T-cell (primary cell): ENCODE results near the gene KLHDC8A. TPM values are rescaled to one million over a fixed set of nuclear protein-coding genes. Genes with fewer than 3 reads are reported as not detected.

Source experiments
- ATAC-seq, 4 experiments: fragments of 200-7000 bp in 3 of 4; fragments of 150-1000 bp in 1 of 4; cut with Tn5 transposase; replicated peaks in 1 of 4; 1 replicate in 3 of 4; 2 replicates in 1 of 4; pipeline ENCODE4 v1.10.0; 2021; ENCODE audit warnings: moderate library complexity in 3 of 4, mild to moderate bottlenecking in 2 of 4, moderate number of reproducible peaks in 1 of 4
- CTCF ChIA-PET, 2 donors: fragments of 300-600 bp; sonication (Branson Sonifier 250); formaldehyde crosslinking; loops; one replicate each; lab custom pipeline; 2022; ENCODE audit warnings: antibody characterized with exemption in 2 of 2; lab: Charles Lee
- POLR2A ChIA-PET, 2 donors: fragments of 300-600 bp; sonication (Branson Sonifier 250); formaldehyde crosslinking; loops; one replicate each; lab custom pipeline; 2022; ENCODE audit warnings: antibody characterized with exemption in 2 of 2; lab: Charles Lee
- DNase-seq, 35 experiments: peaks; one replicate each; pipeline versions ENCODE4 v3.0.0 to v3.0.0-alpha.2; 2013 to 2023
- H3K27ac ChIP-seq: one replicate; pipeline ENCODE4 v1.5.1; 2013; ENCODE audit warnings: low read length
- H3K27me3 ChIP-seq, 2 experiments: replicated peaks in 1 of 2; 1 replicate in 1 of 2; 2 replicates in 1 of 2; pipeline versions ENCODE4 v1.6.1 to v1.7.0; 2013; ENCODE audit warnings: low read length in 1 of 2, mixed read lengths in 1 of 2; ENCODE audit not compliant: control insufficient read depth in 2 of 2, insufficient read depth in 2 of 2; ENCODE audit errors: extremely low read depth in 1 of 2
- H3K36me3 ChIP-seq, 2 donors: 1 replicate in 1 of 2; 2 replicates in 1 of 2; pipeline versions ENCODE4 v1.6.1 to v1.7.0; 2013; ENCODE audit warnings: low read length in 1 of 2; ENCODE audit not compliant: control insufficient read depth in 2 of 2, insufficient read depth in 1 of 2; ENCODE audit errors: extremely low read depth in 1 of 2
- H3K4me1 ChIP-seq, 2 experiments: 1 replicate in 1 of 2; 2 replicates in 1 of 2; pipeline versions ENCODE4 v1.6.1 to v1.7.0; 2013; ENCODE audit warnings: low read length in 2 of 2, mixed read lengths in 1 of 2; ENCODE audit not compliant: insufficient read depth in 2 of 2, control insufficient read depth in 1 of 2; ENCODE audit errors: extremely low read depth in 1 of 2
- H3K4me3 ChIP-seq, 2 donors: 1 replicate in 1 of 2; 2 replicates in 1 of 2; pipeline versions ENCODE4 v1.5.1 to v1.7.0; 2013; ENCODE audit warnings: mild to moderate bottlenecking in 2 of 2, low read length in 1 of 2, moderate library complexity in 1 of 2; ENCODE audit not compliant: control insufficient read depth in 1 of 2; ENCODE audit errors: extremely low read depth in 1 of 2
- H3K9me3 ChIP-seq: 2 replicates; pipeline ENCODE4 v1.7.0; 2013
- H3K27ac Mint-ChIP-seq, 2 donors: one replicate each; pipeline ENCODE4 v1.8.0; 2020 to 2021; ENCODE audit warnings: mild to moderate bottlenecking in 2 of 2, mixed read lengths in 2 of 2
- H3K27me3 Mint-ChIP-seq, 2 donors: one replicate each; pipeline ENCODE4 v1.8.0; 2021 to 2022; ENCODE audit warnings: mixed read lengths in 2 of 2
- H3K36me3 Mint-ChIP-seq: one replicate; pipeline ENCODE4 v1.8.0; 2021; ENCODE audit warnings: mixed read lengths
- H3K4me1 Mint-ChIP-seq, 3 donors: one replicate each; pipeline ENCODE4 v1.8.0; 2020 to 2022; ENCODE audit warnings: mixed read lengths in 3 of 3, mild to moderate bottlenecking in 1 of 3
- H3K4me3 Mint-ChIP-seq, 3 donors: one replicate each; pipeline ENCODE4 v1.8.0; 2020 to 2022; ENCODE audit warnings: mild to moderate bottlenecking in 3 of 3, mixed read lengths in 3 of 3, moderate library complexity in 3 of 3
- H3K9me3 Mint-ChIP-seq, 3 donors: one replicate each; pipeline ENCODE4 v1.8.0; 2020 to 2022; ENCODE audit warnings: mixed read lengths in 3 of 3
- WGBS: methylation state at CpG from one replicate; pipeline ENCODE4 v1.1.5; 2013; ENCODE audit warnings: missing lambda C conversion rate; ENCODE audit not compliant: insufficient coverage; 5-methylcytosine and 5-hydroxymethylcytosine counted together
- total RNA-seq, 35 experiments: library from RNA in 6 of 35; stranded (reverse) in 6 of 35; fragments of 120-200 nt in 1 of 35; gene quantifications; one replicate each; pipeline versions ENCODE4 v1.2.1 to v1.2.4 and lab custom pipeline; 2013 to 2026

The KLHDC8A gene
- total RNA-seq, 5 donors from 2014 or later (not counting 1 experiment from before 2014, with no cell fraction given) = 0.30 TPM; not detected in 4

DNA sequence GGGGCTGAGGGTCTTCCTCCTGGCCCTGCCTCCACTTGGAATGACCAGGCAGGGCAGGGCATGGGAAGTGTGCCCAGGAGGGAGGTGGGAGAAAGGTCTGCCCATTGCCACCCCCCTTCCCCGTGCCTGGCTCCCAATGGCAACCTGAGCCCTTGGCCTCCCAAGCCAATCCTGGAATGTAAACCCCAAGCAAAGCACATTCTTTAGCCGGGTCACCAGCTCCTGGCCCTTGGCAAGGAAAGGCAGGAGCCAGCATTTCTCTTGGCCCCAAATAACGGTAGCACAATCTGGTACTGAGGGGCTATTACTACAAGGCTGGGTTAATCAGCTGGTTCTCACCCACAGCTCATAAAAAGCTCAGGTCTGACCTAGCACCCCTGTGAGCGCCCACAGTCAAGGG is 28.2 kb downstream of the KLHDC8A start:
- Mint-ChIP-seq H3K27me3 (peaks cover 8 to 9% of the 10 kb centered on the region in 2 donors), H3K27ac (no peak overlapping the region), H3K9me3 (no peaks in the 10 kb centered on the region), H3K4me1 (peaks cover 18 to 22% (median 22%) of the 10 kb centered on the region in 3 donors), H3K36me3 (no peaks in the 10 kb centered on the region), H3K4me3 (no peak overlapping the region)
- ATAC-seq (no peak), DNase-seq (no peak)
- no peak overlapping the region for H3K4me3 ChIP-seq
- H3K4me1 ChIP-seq = peaks cover 2 to 18% of the 10 kb centered on the region in 2 experiments
- no peaks in the 10 kb centered on the region for H3K36me3 ChIP-seq
- H3K27ac ChIP-seq = no peak overlapping the region
- H3K9me3 ChIP-seq = no peaks in the 10 kb centered on the region
- 77% methylated on average over 4 of the region's 4 CpGs for WGBS
- ChIA-PET POLR2A (no interaction called here), CTCF (interaction anchor here (0.9 to 12.5 kb wide), 2 partner anchors 55 kb away, joined by 4 to 249 read pairs; no protein-coding TSS in a partner anchor)
- H3K27me3 ChIP-seq = peaks cover 0 to 22% of the 10 kb centered on the region in 2 experiments

DNA sequence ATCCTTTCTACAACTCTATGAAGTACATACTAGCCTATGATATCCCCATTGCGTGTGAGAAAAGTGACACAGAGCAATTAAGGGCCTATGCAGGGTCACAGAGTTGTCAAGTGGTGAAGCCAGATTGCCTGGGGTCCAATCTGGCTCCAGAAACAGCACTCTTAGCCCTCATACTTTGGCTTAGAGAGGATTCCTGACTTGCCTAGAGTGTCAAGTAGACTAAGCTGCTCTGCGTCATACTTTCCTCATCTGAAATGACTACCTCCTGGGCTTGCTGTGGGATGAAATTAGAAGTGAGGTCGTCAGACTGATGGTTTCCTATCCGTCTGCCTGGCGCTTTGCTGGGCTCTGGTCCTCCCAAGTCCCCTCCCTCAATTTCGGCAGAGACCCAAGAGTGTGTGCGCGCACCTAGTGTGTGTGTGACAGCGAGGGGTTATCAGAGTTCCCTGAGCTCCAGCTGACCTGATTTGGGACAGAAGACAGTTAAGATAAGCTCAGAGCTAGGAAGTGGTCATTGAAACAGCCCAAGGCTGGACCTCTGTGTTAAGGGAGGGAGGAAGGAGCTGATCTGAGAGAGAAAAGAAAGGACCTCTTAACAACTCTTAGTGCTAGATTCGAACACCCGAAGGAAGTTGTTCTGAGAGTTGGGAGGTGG is 29.8 kb downstream of the KLHDC8A start:
- WGBS = 87% methylated on average over 10 of the region's 11 CpGs
- Mint-ChIP-seq H3K4me1 (peaks cover 25 to 34% (median 30%) of the 10 kb centered on the region in 3 donors), H3K4me3 (peak overlapping the region in 1 of 3 donors; percentile 5), H3K27ac (no peak overlapping the region), H3K27me3 (peaks cover 8 to 9% of the 10 kb centered on the region in 2 donors), H3K36me3 (no peaks in the 10 kb centered on the region), H3K9me3 (no peaks in the 10 kb centered on the region)
- Histone ChIP-seq H3K27me3 (peaks cover 0 to 24% of the 10 kb centered on the region in 2 experiments), H3K4me1 (peaks cover 3 to 30% of the 10 kb centered on the region in 2 experiments), H3K27ac (no peak overlapping the region), H3K4me3 (no peak overlapping the region), H3K36me3 (no peaks in the 10 kb centered on the region), H3K9me3 (no peaks in the 10 kb centered on the region)
- POLR2A ChIA-PET = no interaction called here
- DNase-seq (no peak), ATAC-seq (no peak)
- CTCF ChIA-PET = interaction anchor here in 1 of 2 donors (1.7 to 12.5 kb wide), 2 partner anchors 8 to 54 kb away, joined by 7 to 249 read pairs; no protein-coding TSS in a partner anchor

DNA sequence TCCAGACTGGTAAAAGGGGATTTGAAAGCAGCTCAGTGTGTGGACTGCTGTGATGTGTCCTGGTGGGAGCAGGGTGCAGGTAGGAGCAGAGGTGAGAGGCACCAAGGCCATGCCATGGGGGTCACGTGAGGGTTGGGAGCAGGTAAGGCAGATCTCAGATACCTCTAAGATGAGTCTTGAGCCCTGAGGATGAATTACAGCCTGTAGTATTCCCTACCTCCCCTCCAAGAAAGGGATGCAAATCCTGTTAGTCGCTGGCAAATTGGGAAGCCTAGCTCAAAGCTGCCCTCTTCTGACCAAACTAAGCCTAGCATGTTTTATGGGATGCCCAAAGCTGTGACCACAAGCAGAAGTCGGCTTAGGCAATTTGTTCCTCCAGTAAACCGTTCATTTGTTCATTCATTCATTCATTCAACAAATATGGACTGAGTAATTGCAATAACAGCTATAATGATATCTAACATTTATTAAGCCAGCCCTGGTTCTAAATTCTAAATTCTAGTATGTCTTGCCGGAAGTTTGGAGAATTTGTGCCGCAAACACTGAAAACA is 31.3 kb downstream of the KLHDC8A start:
- Histone ChIP-seq H3K27me3 (peaks cover 0 to 20% of the 10 kb centered on the region in 2 experiments), H3K4me3 (no peak overlapping the region), H3K4me1 (peaks cover 5 to 41% of the 10 kb centered on the region in 2 experiments), H3K9me3 (no peaks in the 10 kb centered on the region), H3K27ac (no peak overlapping the region), H3K36me3 (no peaks in the 10 kb centered on the region)
- Mint-ChIP-seq H3K4me1 (peaks cover 28 to 50% (median 36%) of the 10 kb centered on the region in 3 donors), H3K27me3 (peaks cover 8 to 9% of the 10 kb centered on the region in 2 donors), H3K27ac (peak overlapping the region; percentile 60 to 61), H3K9me3 (no peaks in the 10 kb centered on the region), H3K36me3 (no peaks in the 10 kb centered on the region), H3K4me3 (no peak overlapping the region)
- WGBS = 0% methylated on average over 1 of the region's 6 CpGs
- ATAC-seq (no peak), DNase-seq (peak in 27 of 35 experiments; percentile 12 to 82 (median 39))
- POLR2A ChIA-PET = interaction anchor here (0.6 to 1.2 kb wide), 3 partner anchors 40 to 52 kb away, joined by 3 to 11 read pairs (median 4); no protein-coding TSS in a partner anchor
- CTCF ChIA-PET = interaction anchor here (0.6 to 12.5 kb wide), 30 partner anchors 10 to 204 kb away, joined by 3 to 249 read pairs (median 5); partner anchors contain the start of gene RBBP5 (in 1 of the 2)

DNA sequence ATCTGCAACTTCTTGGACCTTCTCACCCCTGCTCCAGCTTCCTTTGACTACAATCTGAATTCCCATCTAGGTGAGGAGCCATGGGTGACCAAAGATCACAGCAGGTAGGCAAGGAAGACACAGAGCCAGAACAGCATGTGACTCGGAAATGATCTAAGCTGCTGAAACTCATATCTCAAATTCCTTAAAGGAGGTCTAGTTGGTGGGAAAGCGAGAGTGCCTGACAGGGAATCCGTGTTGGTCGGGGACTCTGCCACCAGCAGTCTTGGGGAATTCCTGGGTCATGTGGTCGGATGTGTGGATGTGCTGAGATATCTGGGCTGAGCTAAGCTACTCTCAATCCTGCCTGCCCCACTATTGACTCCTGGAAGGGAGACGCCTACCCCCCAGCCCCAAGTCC is 31.9 kb downstream of the KLHDC8A start:
- ChIA-PET POLR2A (interaction anchor here (0.6 to 1.2 kb wide), 7 partner anchors 33 to 164 kb away, joined by 3 to 4 read pairs (median 3); no protein-coding TSS in a partner anchor), CTCF (interaction anchor here (0.7 to 12.5 kb wide), 34 partner anchors 9 to 345 kb away, joined by 3 to 249 read pairs (median 4); partner anchors contain the start of gene RBBP5 (in 1 of the 2))
- ATAC-seq (no peak), DNase-seq (peak in 1 of 35 experiments; percentile 25)
- Mint-ChIP-seq H3K36me3 (no peaks in the 10 kb centered on the region), H3K4me1 (peaks cover 28 to 56% (median 38%) of the 10 kb centered on the region in 3 donors), H3K4me3 (no peak overlapping the region), H3K27me3 (peaks cover 8 to 9% of the 10 kb centered on the region in 2 donors), H3K9me3 (no peaks in the 10 kb centered on the region), H3K27ac (peak overlapping the region; percentile 60 to 61)
- Histone ChIP-seq H3K27ac (no peak overlapping the region), H3K27me3 (peaks cover 0 to 20% of the 10 kb centered on the region in 2 experiments), H3K36me3 (no peaks in the 10 kb centered on the region), H3K4me1 (peaks cover 5 to 42% of the 10 kb centered on the region in 2 experiments), H3K9me3 (no peaks in the 10 kb centered on the region), H3K4me3 (no peak overlapping the region)
- WGBS = no CpG with 5 or more reads among the region's 6 CpGs

DNA sequence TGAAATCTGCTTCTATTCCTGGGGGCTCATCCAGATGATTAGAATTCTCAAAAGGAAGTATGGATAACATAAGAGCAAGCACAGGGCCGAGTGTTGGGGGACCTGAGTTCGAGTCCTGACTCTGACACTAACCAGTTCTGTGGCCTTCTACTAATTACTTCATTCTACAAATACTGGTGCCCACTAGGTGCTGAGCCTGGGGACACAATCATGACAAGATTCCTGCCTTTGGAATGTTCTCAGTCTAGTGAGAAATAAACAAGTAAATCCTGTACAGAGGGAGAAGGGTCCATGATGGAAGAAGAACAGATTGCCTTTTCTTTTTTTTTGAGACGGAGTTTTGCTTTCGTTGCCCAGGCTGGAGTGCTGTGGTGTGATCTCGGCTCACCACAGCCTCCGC is 32.9 kb downstream of the KLHDC8A start:
- Mint-ChIP-seq H3K4me1 (peaks cover 36 to 66% (median 48%) of the 10 kb centered on the region in 3 donors), H3K9me3 (no peaks in the 10 kb centered on the region), H3K4me3 (no peak overlapping the region), H3K27ac (peak overlapping the region; percentile 64 to 74), H3K27me3 (peaks cover 4 to 7% of the 10 kb centered on the region in 2 donors), H3K36me3 (no peaks in the 10 kb centered on the region)
- no peak for ATAC-seq
- Histone ChIP-seq H3K9me3 (no peaks in the 10 kb centered on the region), H3K27ac (no peak overlapping the region), H3K4me1 (peaks cover 10 to 51% of the 10 kb centered on the region in 2 experiments), H3K4me3 (no peak overlapping the region), H3K36me3 (no peaks in the 10 kb centered on the region), H3K27me3 (peaks cover 0 to 20% of the 10 kb centered on the region in 2 experiments)
- no peak for DNase-seq
- ChIA-PET CTCF (interaction anchor here (0.8 to 12.5 kb wide), 12 partner anchors 9 to 161 kb away, joined by 3 to 249 read pairs (median 8); no protein-coding TSS in a partner anchor), POLR2A (interaction anchor here in 1 of 2 donors (0.9 to 1.0 kb wide), 2 partner anchors 39 to 50 kb away, joined by 3 to 4 read pairs; no protein-coding TSS in a partner anchor)
- no CpG with 5 or more reads among the region's 6 CpGs for WGBS

DNA sequence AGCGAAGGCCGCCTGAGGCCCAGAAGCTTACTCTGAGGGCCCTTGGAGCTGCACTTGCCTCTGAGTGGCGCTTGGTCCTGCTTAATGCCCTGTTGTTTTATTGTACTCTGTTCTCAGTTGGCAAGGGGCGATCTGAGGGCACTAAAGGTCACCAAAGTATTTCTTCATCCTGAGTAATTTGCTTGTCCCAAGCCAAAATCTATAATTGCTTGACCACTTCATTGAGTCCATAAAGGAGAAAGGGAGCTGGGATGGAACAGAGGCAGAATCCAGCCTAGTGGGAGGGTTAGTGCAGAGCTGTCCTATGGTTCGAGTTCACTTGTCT is 34.8 kb downstream of the KLHDC8A start:
- Histone ChIP-seq H3K4me3 (peak overlapping the region; percentile 97 to 100), H3K9me3 (no peaks in the 10 kb centered on the region), H3K27me3 (peaks cover 0 to 9% of the 10 kb centered on the region in 2 experiments), H3K27ac (peak overlapping the region; percentile 41), H3K4me1 (peaks cover 25 to 70% of the 10 kb centered on the region in 2 experiments), H3K36me3 (peaks cover 0 to 9% of the 10 kb centered on the region in 2 donors)
- ATAC-seq = no peak
- CTCF ChIA-PET = interaction anchor here (0.5 to 12.5 kb wide), 8 partner anchors 32 to 67 kb away, joined by 3 to 249 read pairs (median 8); no protein-coding TSS in a partner anchor
- no peak for DNase-seq
- WGBS = 26% methylated on average over 3 of the region's 5 CpGs
- POLR2A ChIA-PET = interaction anchor here in 1 of 2 donors (1.6 kb wide), 1 partner anchor 38 kb away, joined by 4 read pairs; no protein-coding TSS in a partner anchor
- Mint-ChIP-seq H3K4me1 (peaks cover 55 to 85% (median 67%) of the 10 kb centered on the region in 3 donors), H3K9me3 (no peaks in the 10 kb centered on the region), H3K27me3 (peaks cover under 1 to 2% of the 10 kb centered on the region in 2 donors), H3K27ac (peak overlapping the region; percentile 57 to 82), H3K4me3 (peak overlapping the region; percentile 95 to 99 (median 98)), H3K36me3 (peaks cover 4% of the 10 kb centered on the region)
